Left ventricle myocardium inferior (tissue), 1 donor: Measurements from ENCODE around the gene KLRG1. TPM values are rescaled to one million over a fixed set of nuclear protein-coding genes. Genes with fewer than 3 reads are reported as not detected.

Experiments
- DNase-seq: peaks from one replicate; pipeline ENCODE4 v3.0.0-alpha.2; 2020
- H3K27ac ChIP-seq: fragments of 200-600 bp; replicated peaks from 2 replicates; pipeline ENCODE4 v1.8.0; 2021
- H3K27me3 ChIP-seq: fragments of 200-600 bp; 2 replicates; pipeline ENCODE4 v1.8.0; 2021; ENCODE audit warnings: low read depth
- H3K36me3 ChIP-seq: fragments of 200-600 bp; 2 replicates; pipeline ENCODE4 v1.8.0; 2021
- H3K4me1 ChIP-seq: fragments of 200-600 bp; 2 replicates; pipeline ENCODE4 v1.8.0; 2021
- H3K4me3 ChIP-seq: fragments of 200-600 bp; 2 replicates; pipeline ENCODE4 v1.8.0; 2021; ENCODE audit warnings: mild to moderate bottlenecking, moderate library complexity
- H3K9me3 ChIP-seq: fragments of 200-600 bp; replicated peaks from 2 replicates; pipeline ENCODE4 v1.8.0; 2021
- intact Hi-C: fragments of 100-400 bp; cut with micrococcal nuclease; formaldehyde crosslinking; loops from one replicate; pipeline ENCODE4 v1.11.0; 2022
- total RNA-seq: library from RNA; stranded (reverse); fragmentation: NEBNext Ultra II Directional; extraction: Animal tissue kit (Norgen Biotek cat#: 25700); gene quantifications from one replicate; pipeline ENCODE4 v1.2.1, GENCODE V29; 2021
- TF ChIP-seq, protein P1 (sequence below): fragments of 200-600 bp; IDR thresholded peaks from 2 replicates; pipeline ENCODE4 v1.8.0; 2021; ENCODE audit warnings: antibody characterized with exemption, mild to moderate bottlenecking, borderline replicate concordance
- donor health status: DM: no; HTN: yes; CAD: no; lungs with severe emphysema.

KLRG1 gene
- total RNA-seq, 1 donor from 2014 or later = 6.9 TPM

DNA sequence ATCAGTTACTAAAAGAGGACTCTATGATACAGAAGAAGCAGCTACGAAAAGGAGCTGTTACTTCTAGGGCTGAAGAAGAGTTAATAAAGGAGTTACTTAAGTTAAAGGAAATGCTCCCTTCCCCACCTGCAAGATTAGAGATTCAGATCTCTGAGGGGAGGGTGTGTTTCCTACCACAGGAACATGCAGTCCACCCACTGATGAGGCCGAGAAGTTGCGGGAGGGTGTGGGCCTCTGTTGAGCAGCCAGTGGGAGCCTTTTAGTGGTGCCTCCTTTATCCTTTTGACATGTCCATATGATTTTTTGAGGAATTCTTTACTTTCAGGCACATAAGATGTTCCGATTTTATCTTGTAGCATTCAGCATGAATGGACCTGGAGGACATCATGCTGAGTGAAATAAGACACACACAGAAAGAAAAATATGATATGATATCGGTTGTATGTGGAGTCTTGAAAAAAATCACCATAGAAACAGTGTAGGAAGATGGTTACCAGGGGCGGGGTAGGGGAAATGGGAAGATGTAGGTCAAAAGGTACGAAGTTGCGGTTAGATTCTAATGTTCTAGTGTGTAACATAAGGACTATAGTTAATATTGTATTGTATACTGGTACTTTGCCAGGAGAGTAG is 35.5 kb upstream of the KLRG1 start:
- DNase-seq = no peak
- H3K27ac ChIP-seq = no peak overlapping the region
- peaks cover 25% of the 10 kb centered on the region for H3K4me1 ChIP-seq
- no peaks in the 10 kb centered on the region for H3K27me3 ChIP-seq
- intact Hi-C loops = loop anchor here (5.0 kb wide), 1 partner anchor 88 kb away; no protein-coding TSS in a partner anchor
- H3K36me3 ChIP-seq = peaks cover 9% of the 10 kb centered on the region
- TF ChIP-seq, protein P1, sequence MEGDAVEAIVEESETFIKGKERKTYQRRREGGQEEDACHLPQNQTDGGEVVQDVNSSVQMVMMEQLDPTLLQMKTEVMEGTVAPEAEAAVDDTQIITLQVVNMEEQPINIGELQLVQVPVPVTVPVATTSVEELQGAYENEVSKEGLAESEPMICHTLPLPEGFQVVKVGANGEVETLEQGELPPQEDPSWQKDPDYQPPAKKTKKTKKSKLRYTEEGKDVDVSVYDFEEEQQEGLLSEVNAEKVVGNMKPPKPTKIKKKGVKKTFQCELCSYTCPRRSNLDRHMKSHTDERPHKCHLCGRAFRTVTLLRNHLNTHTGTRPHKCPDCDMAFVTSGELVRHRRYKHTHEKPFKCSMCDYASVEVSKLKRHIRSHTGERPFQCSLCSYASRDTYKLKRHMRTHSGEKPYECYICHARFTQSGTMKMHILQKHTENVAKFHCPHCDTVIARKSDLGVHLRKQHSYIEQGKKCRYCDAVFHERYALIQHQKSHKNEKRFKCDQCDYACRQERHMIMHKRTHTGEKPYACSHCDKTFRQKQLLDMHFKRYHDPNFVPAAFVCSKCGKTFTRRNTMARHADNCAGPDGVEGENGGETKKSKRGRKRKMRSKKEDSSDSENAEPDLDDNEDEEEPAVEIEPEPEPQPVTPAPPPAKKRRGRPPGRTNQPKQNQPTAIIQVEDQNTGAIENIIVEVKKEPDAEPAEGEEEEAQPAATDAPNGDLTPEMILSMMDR = no peak
- peaks cover 7% of the 10 kb centered on the region for H3K9me3 ChIP-seq
- H3K4me3 ChIP-seq = no peak overlapping the region

- Histone ChIP-seq H3K4me3 (no peak overlapping the region), H3K27ac (no peak overlapping the region), H3K27me3 (no peaks in the 10 kb centered on the region), H3K36me3 (peaks cover 9% of the 10 kb centered on the region), H3K9me3 (peaks cover 7% of the 10 kb centered on the region), H3K4me1 (peaks cover 18% of the 10 kb centered on the region)
- intact Hi-C loops = no loop called here
- TF ChIP-seq, protein P1 = no peak
- DNase-seq = no peak
Observed at GRCh38 chr12:8956073-8956472, 33.3 kb upstream of the KLRG1 start.

GRCh38 chr12:8956772-8957171 is 32.6 kb upstream of the KLRG1 start:
- intact Hi-C loops = no loop called here
- TF ChIP-seq, protein P1 = no peak
- Histone ChIP-seq H3K4me1 (peaks cover 11% of the 10 kb centered on the region), H3K9me3 (peaks cover 7% of the 10 kb centered on the region), H3K27me3 (no peaks in the 10 kb centered on the region), H3K36me3 (peaks cover 9% of the 10 kb centered on the region), H3K27ac (no peak overlapping the region), H3K4me3 (no peak overlapping the region)
- peak; percentile 18 for DNase-seq

DNA sequence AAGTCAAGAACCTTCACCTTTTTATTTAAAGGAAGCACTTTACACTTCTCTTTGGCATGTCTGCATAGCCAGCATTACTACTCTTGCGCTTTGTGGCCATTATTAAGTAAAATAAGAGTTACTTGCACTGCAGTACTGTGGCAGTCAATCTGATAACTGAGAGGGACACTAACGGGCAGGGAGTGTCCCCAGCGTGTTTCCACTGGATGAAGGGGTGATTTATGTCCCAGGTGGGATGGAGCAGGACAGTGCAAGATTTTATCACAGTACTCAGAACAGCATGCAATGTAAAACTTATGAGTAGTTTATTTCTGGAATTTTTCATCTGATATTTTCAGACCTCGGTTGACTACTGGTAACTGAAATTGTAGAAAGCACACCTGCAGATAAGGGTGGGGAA is 31.8 kb upstream of the KLRG1 start:
- TF ChIP-seq, protein P1 = no peak
- Histone ChIP-seq H3K4me1 (peaks cover 9% of the 10 kb centered on the region), H3K27ac (no peak overlapping the region), H3K4me3 (no peak overlapping the region), H3K9me3 (peaks cover 7% of the 10 kb centered on the region), H3K27me3 (no peaks in the 10 kb centered on the region), H3K36me3 (peaks cover 9% of the 10 kb centered on the region)
- no peak for DNase-seq
- intact Hi-C loops = no loop called here

DNA sequence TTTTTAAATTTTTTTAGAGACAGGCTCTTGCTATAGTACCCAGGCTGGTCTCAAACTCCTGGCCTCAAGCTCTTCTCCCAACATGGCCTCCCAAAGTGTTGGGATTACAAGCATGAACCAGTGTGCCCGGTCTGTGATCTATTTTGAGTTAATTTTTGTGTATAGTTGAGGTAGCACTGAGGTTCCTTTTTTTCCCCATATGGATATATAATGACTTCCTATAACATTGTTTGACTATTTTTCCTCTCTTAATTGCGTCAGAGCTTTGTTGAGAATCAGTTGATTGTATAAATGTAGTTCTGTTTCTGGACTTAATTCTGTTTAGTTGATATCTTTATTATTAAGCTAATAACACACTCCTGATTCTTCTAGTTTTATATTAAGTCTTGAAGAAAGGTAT is 31.3 kb upstream of the KLRG1 start:
- no peak for DNase-seq
- intact Hi-C loops = no loop called here
- H3K4me1 ChIP-seq = peaks cover 9% of the 10 kb centered on the region

More for the DNA sequence above, 31.3 kb upstream of the KLRG1 start:
- H3K9me3 ChIP-seq = peaks cover 2% of the 10 kb centered on the region
- no peak overlapping the region for H3K4me3 ChIP-seq
- H3K27ac ChIP-seq = no peak overlapping the region
- TF ChIP-seq, protein P1 = no peak
- peaks cover 9% of the 10 kb centered on the region for H3K36me3 ChIP-seq
- no peaks in the 10 kb centered on the region for H3K27me3 ChIP-seq
